SH-SY5Y (cell line): ENCODE data around the gene CA5A.

Source experiments
- GATA2 ChIP-seq: IDR thresholded peaks from 2 replicates; pipeline ENCODE4 v1.6.1; 2011; ENCODE audit warnings: mild to moderate bottlenecking, low read depth, low read length
- GATA3 ChIP-seq: IDR thresholded peaks from 2 replicates; pipeline ENCODE4 v1.6.1; 2011; ENCODE audit warnings: low read depth, mild to moderate bottlenecking, low read length, moderate library complexity

Gene CA5A

DNA sequence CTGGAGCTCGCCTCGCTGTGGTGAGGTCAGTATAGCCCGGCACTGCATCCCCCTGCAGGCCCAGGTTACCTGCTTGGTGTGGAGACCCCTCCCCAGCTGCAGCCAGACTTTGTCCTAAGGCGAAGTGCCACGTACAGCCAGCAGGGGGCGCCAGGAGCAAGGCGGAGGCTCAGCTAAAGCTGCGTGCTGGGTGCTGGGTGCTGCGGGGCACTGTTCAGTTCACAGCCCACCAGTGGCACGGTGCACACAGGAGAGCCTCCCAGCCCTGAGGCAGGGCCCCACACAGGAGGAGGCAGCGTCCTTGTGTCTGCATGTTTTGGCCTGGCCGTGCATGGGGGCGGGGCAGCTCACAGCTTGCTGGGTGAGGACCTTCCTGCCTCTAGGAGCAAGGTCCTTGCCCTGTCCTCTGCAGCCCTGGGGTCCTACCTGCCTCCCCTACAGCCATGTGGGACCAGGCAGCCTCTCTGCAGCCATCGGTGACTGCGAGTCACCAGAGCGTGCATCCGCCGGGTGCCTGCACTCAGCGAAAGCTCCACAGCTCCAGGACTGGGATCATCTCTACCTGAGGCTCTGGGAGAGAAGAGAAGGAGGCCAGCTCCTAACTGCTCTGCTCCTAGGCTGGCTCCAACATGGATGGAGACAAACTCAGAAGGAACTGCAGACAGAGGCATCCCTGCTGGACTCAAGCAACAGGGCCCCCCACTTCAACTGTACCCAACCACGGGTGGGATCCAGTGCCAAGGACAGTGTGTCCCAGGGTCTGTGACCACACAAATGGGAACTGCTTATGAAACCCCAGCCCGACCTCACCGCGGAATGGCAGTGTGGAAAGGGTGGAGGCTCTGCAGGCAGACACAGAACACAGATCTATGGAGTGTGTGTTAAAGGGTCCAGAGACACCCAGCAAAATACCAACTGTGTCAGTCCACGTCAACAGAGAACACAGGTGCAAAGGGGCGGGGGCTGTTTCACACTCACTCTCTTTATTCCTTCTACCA lies 86.0 kb downstream of the CA5A start:
- TF ChIP-seq GATA3 = no peak

GRCh38 chr16:87849419-87850008 lies 86.8 kb downstream of the CA5A start:
- TF ChIP-seq GATA2 (no peak), GATA3 (no peak)

- TF ChIP-seq GATA2 (no peak), GATA3 (no peak)
Observed at GRCh38 chr16:87848676-87849345, 87.5 kb downstream of the CA5A start.

GRCh38 chr16:87847785-87848675 lies 88.3 kb downstream of the CA5A start:
- TF ChIP-seq GATA2 (no peak), GATA3 (no peak)

GRCh38 chr16:87847467-87847784 lies 88.9 kb downstream of the CA5A start:
- TF ChIP-seq GATA2 (no peak), GATA3 (no peak)

DNA sequence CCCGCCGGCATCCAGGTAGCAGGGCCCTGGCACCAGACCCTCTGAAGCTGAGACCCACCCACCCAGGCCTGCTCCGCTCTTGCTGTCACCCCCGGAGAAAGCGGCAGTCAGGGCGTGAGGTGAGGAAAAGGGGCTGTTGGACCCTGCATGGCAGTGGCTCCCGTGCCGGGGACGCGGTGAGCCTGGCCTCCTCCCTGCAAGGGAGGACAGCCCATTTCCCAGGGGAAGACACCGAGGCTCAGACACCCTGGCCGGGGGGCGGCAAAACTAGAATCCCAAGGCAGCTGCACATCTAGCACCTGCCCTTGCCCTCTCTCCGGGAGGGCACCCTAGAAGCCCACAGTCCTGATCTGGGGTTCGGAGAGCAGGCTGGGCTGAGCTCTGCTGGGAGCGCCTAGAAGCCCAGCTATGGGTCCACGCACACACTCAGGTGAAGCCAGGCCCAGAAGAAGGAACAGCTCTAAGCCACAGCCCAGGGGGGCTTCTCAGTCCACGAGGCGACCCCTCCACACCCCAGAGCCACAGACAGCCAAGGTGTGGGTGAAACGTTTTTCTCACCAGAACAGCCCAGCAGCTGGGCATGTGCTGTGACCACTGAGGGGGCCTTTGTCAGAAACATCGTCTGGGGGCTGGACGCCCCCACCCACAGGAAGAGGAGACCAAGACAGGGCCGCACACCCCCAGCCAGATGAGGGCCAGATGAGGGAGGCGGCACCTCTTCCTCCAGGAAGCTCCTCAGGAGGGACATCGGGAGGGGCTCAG lies 89.4 kb downstream of the CA5A start:
- TF ChIP-seq GATA2 (no peak), GATA3 (no peak)

DNA sequence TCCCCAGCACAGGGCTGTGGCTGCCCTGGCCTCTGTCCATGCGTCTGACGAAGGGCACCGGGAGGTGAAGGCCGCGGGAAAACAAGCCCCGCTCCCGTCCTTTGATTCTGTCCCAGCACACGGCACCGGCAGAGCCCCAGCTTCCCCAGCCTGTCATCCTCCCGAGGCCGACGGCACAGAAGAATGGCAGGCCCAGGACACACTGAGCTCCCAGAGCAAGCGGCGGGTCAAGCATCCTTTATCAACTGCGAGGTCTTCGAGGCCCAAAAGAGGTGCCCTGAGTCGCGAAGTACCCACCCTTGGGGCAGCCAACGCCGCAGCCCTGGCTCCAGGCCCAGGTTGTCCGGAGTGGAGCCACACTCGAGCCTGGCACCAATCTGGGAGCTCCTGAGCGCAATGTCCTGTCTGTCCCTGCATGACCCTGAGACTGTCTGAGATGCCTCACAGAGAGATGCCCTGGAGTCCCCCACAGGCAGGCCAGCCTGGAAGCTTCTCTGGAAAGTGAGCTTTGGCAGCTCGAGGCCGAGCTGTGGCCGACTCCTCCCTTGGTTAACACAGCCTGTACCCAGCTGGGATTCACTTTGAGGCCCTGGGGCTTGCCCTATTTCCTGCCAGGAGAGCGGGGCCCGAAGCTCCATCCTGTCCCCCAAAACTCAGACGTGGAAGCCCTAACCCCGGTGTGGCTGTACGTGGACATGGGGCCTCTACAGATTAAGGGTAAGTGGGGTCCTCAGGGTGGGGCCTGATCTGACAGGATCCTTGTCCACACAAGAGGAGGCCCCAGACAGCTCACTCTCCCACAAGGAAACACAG lies 90.3 kb downstream of the CA5A start:
- TF ChIP-seq GATA3 (no peak), GATA2 (no peak)

DNA sequence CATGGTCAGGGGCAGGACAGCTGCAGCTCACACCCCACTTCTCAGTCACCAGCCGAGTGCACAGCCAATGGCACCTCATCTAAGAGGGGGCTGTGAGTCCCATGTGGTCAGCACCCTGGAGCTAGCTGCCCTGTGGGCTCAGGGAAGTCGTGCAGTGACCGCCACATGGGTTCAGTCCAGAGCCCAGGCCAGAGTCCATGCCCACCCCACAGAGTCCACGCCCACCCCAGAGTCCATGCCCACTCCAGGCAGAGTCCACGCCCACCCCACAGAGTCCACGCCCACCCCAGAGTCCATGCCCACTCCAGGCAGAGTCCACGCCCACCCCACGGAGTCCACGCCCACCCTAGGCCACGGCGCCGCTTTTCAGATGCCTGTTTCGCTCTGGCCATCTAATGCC lies 91.1 kb downstream of the CA5A start:
- no peak for TF ChIP-seq GATA3
- no peak for TF ChIP-seq GATA2

DNA sequence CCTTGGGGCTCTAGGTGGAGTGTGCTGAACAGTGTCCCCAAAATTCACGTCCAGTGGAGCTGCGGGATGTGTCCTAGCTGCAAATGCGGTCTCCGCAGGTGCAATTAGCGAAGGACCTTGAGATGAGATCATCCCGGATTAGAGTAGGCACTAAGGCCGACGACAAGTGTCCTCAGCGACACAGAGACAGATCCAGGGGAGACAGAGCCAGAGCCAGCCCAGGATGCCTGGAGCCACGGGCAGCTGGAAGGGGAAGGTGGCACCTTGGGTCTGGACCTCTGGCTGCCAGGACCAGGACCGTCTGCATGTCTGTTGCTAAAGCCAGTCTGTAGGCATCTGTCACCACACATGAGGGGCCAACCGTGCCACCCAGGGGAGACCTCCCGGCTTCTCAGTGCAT lies 91.5 kb downstream of the CA5A start:
- TF ChIP-seq GATA3 (no peak), GATA2 (no peak)

DNA sequence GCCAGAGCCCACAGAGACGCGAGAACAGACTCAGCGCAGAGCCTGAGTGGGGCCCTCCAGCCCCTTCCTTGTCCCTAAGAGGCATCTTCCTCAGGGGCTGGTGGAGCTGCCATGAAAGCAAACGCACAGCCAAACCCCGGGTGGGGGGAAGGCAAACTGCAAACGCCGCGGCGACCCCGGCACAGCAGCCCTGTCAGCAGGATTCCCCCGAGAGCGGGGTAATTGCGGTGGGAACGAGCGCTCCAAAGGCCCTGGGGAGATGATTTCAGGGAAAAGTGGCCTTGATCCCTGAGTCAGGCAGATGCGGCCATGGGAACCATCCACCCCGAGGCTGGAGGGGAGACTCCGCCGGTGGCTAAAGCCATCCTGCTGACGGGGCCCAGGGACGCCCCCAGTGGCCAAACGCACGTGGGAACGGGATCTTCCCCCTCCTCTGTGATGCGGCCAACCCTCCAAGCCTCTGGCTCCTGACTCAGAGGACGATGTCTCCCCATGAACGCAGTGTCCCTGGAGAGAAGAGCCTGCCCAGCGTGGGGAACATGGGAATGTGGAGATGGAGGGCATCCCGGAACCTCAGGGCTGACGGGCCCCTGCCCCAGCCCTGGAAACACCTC lies 92.1 kb downstream of the CA5A start:
- TF ChIP-seq GATA3 = no peak
- no peak for TF ChIP-seq GATA2

GRCh38 chr16:87843678-87844105 lies 92.6 kb downstream of the CA5A start:
- TF ChIP-seq GATA2 (no peak), GATA3 (no peak)
